ENCODE measurements around the gene GABRP. TPM values are rescaled to one million over a fixed set of nuclear protein-coding genes. Genes with fewer than 3 reads are reported as not detected.

The GABRP gene
- polyA plus RNA-seq, 3 donors = not detected

- Histone ChIP-seq H4K20me1 (ENCODE audit: insufficient read depth, low read length) (no peaks in the 10 kb centered on the region), H2AFZ (ENCODE audit: insufficient read depth, low read depth, low read length, poor library complexity, severe bottlenecking) (no peak overlapping the region), H3K36me3 (replicated peaks in 1 of 2; ENCODE audit: control insufficient read depth in 1 of 2, insufficient read depth in 2 of 2, low read length in 2 of 2) (no peaks in the 10 kb centered on the region), H3K4me1 (ENCODE audit: control insufficient read depth in 1 of 2, insufficient read depth in 2 of 2, low read length in 2 of 2) (no peaks in the 10 kb centered on the region), H3K27ac (ENCODE audit: low read depth in 1 of 2, low read length in 2 of 2) (no peak overlapping the region), H3K27me3 (ENCODE audit: control insufficient read depth in 2 of 2, insufficient read depth in 2 of 2, low read length in 2 of 2) (peaks cover 0 to 12% of the 10 kb centered on the region in 2 donors), H3K4me2 (replicated peaks; ENCODE audit: extremely low read depth, low read length, poor library complexity, severe bottlenecking) (no peak overlapping the region), H3K9me3 (replicated peaks in 1 of 2; ENCODE audit: control insufficient read depth in 1 of 2, insufficient read depth in 1 of 2, low read length in 2 of 2) (no peaks in the 10 kb centered on the region), H3K79me2 (ENCODE audit: insufficient read depth, low read length) (no peaks in the 10 kb centered on the region), H3K4me3 (replicated peaks in 1 of 3; ENCODE audit: low read depth in 2 of 3, low read length in 3 of 3) (no peak overlapping the region), H3K9ac (ENCODE audit: insufficient read depth, low read length, poor library complexity, severe bottlenecking) (no peak overlapping the region)
- Mint-ChIP-seq H3K27me3 (ENCODE audit: low read depth in 3 of 3) (peaks cover 20 to 43% (median 22%) of the 10 kb centered on the region in 3 donors), H3K4me1 (no peaks in the 10 kb centered on the region), H3K27ac (no peak overlapping the region), H3K36me3 (no peaks in the 10 kb centered on the region), H3K4me3 (no peak overlapping the region), H3K9me3 (peaks cover 0 to 2% (median 0%) of the 10 kb centered on the region in 7 donors)
- WGBS (ENCODE audit: insufficient coverage) = 79% methylated on average over 3 of the region's 7 CpGs
- intact Hi-C loops (cut with micrococcal nuclease) = loop anchor here (10.0 kb wide), 2 partner anchors 585 to 595 kb away; no protein-coding TSS in a partner anchor
- TF ChIP-seq CTCF (IDR thresholded peaks at IDR 0.05) = no peak
- DNase-seq = no peak
Measured at GRCh38 chr5:170749911-170750431, 33.6 kb upstream of the GABRP start.

- DNase-seq = no peak
- WGBS (ENCODE audit: insufficient coverage) = 92% methylated on average over 5 of the region's 6 CpGs
Measured at GRCh38 chr5:170750791-170751190, 32.7 kb upstream of the GABRP start.

More at GRCh38 chr5:170750791-170751190, 32.7 kb upstream of the GABRP start:
- peaks cover 13 to 38% (median 13%) of the 10 kb centered on the region in 3 donors for H3K27me3 Mint-ChIP-seq (ENCODE audit: low read depth in 3 of 3)
- H3K27ac Mint-ChIP-seq = peak overlapping the region in 1 of 7 donors; percentile 27
- Histone ChIP-seq H3K9ac (ENCODE audit: insufficient read depth, low read length, poor library complexity, severe bottlenecking) (no peak overlapping the region), H3K27me3 (ENCODE audit: control insufficient read depth in 2 of 2, insufficient read depth in 2 of 2, low read length in 2 of 2) (peaks cover 0 to 4% of the 10 kb centered on the region in 2 donors), H3K4me2 (replicated peaks; ENCODE audit: extremely low read depth, low read length, poor library complexity, severe bottlenecking) (no peak overlapping the region), H3K36me3 (replicated peaks in 1 of 2; ENCODE audit: control insufficient read depth in 1 of 2, insufficient read depth in 2 of 2, low read length in 2 of 2) (no peaks in the 10 kb centered on the region), H3K4me1 (ENCODE audit: control insufficient read depth in 1 of 2, insufficient read depth in 2 of 2, low read length in 2 of 2) (no peaks in the 10 kb centered on the region), H4K20me1 (ENCODE audit: insufficient read depth, low read length) (no peaks in the 10 kb centered on the region), H3K9me3 (replicated peaks in 1 of 2; ENCODE audit: control insufficient read depth in 1 of 2, insufficient read depth in 1 of 2, low read length in 2 of 2) (no peaks in the 10 kb centered on the region), H3K27ac (ENCODE audit: low read depth in 1 of 2, low read length in 2 of 2) (no peak overlapping the region), H3K4me3 (replicated peaks in 1 of 3; ENCODE audit: low read depth in 2 of 3, low read length in 3 of 3) (no peak overlapping the region), H2AFZ (ENCODE audit: insufficient read depth, low read depth, low read length, poor library complexity, severe bottlenecking) (no peak overlapping the region), H3K79me2 (ENCODE audit: insufficient read depth, low read length) (no peaks in the 10 kb centered on the region)
- no peak overlapping the region for H3K4me3 Mint-ChIP-seq
- intact Hi-C loops (cut with micrococcal nuclease) = no loop called here
- H3K36me3 Mint-ChIP-seq = no peaks in the 10 kb centered on the region
- H3K4me1 Mint-ChIP-seq = no peaks in the 10 kb centered on the region
- peaks cover 0 to 2% (median 0%) of the 10 kb centered on the region in 7 donors for H3K9me3 Mint-ChIP-seq
- TF ChIP-seq CTCF (IDR thresholded peaks at IDR 0.05) = no peak

Data from CD14-positive monocyte (primary cell).